ENCODE measurements around the gene EFTUD2. TPM values are rescaled to one million over a fixed set of nuclear protein-coding genes. Genes with fewer than 3 reads are reported as not detected.

Gene EFTUD2
- total RNA-seq, 1 experiment from 2014 or later: 137 TPM

- H3K4me3 ChIP-seq (ENCODE audit: insufficient read depth, low read depth, low read length): no peak overlapping the region
- H3K27me3 ChIP-seq (ENCODE audit: control insufficient read depth, insufficient read depth, low read length): peaks cover 11% of the 10 kb centered on the region
- H3K36me3 ChIP-seq (replicated peaks; ENCODE audit: control insufficient read depth, insufficient read depth, low read length): no peaks in the 10 kb centered on the region
- no peak for DNase-seq
These were observed 9.6 kb upstream of the EFTUD2 start for GRCh38 chr17:44908761-44909326.

DNA sequence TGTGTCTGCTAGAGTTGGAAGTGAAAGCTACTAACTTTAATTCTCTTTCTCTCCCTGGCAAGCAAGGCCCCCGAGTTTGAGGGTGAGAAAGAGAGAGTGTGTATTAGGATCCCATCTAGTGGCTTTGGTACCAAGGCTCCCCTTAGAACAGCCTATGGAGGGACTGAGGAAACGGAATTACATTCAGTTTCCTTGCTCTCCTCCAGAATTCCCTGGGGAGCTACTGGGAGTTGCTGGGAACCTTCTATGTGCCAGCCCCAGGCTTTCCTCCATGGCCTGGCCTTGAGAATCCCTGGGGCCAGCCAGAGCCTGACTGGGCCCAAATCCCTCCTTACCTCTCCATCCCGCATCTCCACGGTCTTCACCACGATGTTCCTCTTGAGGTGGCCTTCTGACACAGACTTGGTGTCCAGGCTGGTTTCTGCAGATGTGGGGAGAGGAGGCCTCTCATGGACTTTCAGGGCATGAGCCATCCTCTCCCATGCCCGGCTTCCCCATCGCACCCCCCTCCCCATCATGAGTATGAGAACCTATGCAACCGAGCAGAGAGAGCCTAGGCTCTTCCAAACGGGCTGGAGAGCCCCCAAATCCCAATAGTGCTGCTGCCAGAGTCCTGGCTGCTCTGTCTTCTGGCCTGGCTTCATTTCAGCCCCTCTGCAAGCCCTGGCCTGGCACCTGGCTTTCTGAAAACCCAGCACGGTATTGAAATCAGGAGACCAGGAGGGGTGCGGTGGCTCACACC, 8.7 kb upstream of the EFTUD2 start:
- peaks cover 6% of the 10 kb centered on the region for H3K27me3 ChIP-seq (ENCODE audit: control insufficient read depth, insufficient read depth, low read length)
- DNase-seq: peak; percentile 27

GRCh38 chr17:44906763-44907728, 7.8 kb upstream of the EFTUD2 start:
- Histone ChIP-seq H3K4me3 (ENCODE audit: insufficient read depth, low read depth, low read length) (no peak overlapping the region), H3K27me3 (ENCODE audit: control insufficient read depth, insufficient read depth, low read length) (peaks cover 6% of the 10 kb centered on the region), H3K36me3 (replicated peaks; ENCODE audit: control insufficient read depth, insufficient read depth, low read length) (no peaks in the 10 kb centered on the region)
- peak; percentile 36 for DNase-seq

More for the DNA sequence above, 8.7 kb upstream of the EFTUD2 start:
- H3K4me3 ChIP-seq (ENCODE audit: insufficient read depth, low read depth, low read length): no peak overlapping the region
- no peaks in the 10 kb centered on the region for H3K36me3 ChIP-seq (replicated peaks; ENCODE audit: control insufficient read depth, insufficient read depth, low read length)

GRCh38 chr17:44906010-44906646, 6.9 kb upstream of the EFTUD2 start:
- Histone ChIP-seq H3K4me3 (ENCODE audit: insufficient read depth, low read depth, low read length) (no peak overlapping the region), H3K36me3 (replicated peaks; ENCODE audit: control insufficient read depth, insufficient read depth, low read length) (no peaks in the 10 kb centered on the region), H3K27me3 (ENCODE audit: control insufficient read depth, insufficient read depth, low read length) (no peaks in the 10 kb centered on the region)
- peak; percentile 30 for DNase-seq

GRCh38 chr17:44905006-44906000, 6.1 kb upstream of the EFTUD2 start:
- Histone ChIP-seq H3K36me3 (replicated peaks; ENCODE audit: control insufficient read depth, insufficient read depth, low read length) (no peaks in the 10 kb centered on the region), H3K27me3 (ENCODE audit: control insufficient read depth, insufficient read depth, low read length) (no peaks in the 10 kb centered on the region), H3K4me3 (ENCODE audit: insufficient read depth, low read depth, low read length) (no peak overlapping the region)
- no peak for DNase-seq

- no peak for DNase-seq
- H3K36me3 ChIP-seq (replicated peaks; ENCODE audit: control insufficient read depth, insufficient read depth, low read length): no peaks in the 10 kb centered on the region
- no peaks in the 10 kb centered on the region for H3K27me3 ChIP-seq (ENCODE audit: control insufficient read depth, insufficient read depth, low read length)
- H3K4me3 ChIP-seq (ENCODE audit: insufficient read depth, low read depth, low read length): no peak overlapping the region
These were observed 5.0 kb upstream of the EFTUD2 start for GRCh38 chr17:44904001-44904984.

- Histone ChIP-seq H3K27me3 (ENCODE audit: control insufficient read depth, insufficient read depth, low read length) (no peaks in the 10 kb centered on the region), H3K36me3 (replicated peaks; ENCODE audit: control insufficient read depth, insufficient read depth, low read length) (no peaks in the 10 kb centered on the region), H3K4me3 (ENCODE audit: insufficient read depth, low read depth, low read length) (no peak overlapping the region)
- DNase-seq: no peak
These were observed 3.9 kb upstream of the EFTUD2 start for GRCh38 chr17:44903012-44903685.

GRCh38 chr17:44902135-44902760, 3.0 kb upstream of the EFTUD2 start:
- Histone ChIP-seq H3K36me3 (replicated peaks; ENCODE audit: control insufficient read depth, insufficient read depth, low read length) (no peaks in the 10 kb centered on the region), H3K4me3 (ENCODE audit: insufficient read depth, low read depth, low read length) (no peak overlapping the region), H3K27me3 (ENCODE audit: control insufficient read depth, insufficient read depth, low read length) (no peaks in the 10 kb centered on the region)
- DNase-seq: no peak

GRCh38 chr17:44901411-44901921, 2.2 kb upstream of the EFTUD2 start:
- H3K36me3 ChIP-seq (replicated peaks; ENCODE audit: control insufficient read depth, insufficient read depth, low read length): no peaks in the 10 kb centered on the region
- DNase-seq: no peak
- H3K4me3 ChIP-seq (ENCODE audit: insufficient read depth, low read depth, low read length): no peak overlapping the region

GRCh38 chr17:44900894-44901293, 1.6 kb upstream of the EFTUD2 start:
- no peaks in the 10 kb centered on the region for H3K27me3 ChIP-seq (ENCODE audit: control insufficient read depth, insufficient read depth, low read length)
- no peaks in the 10 kb centered on the region for H3K36me3 ChIP-seq (replicated peaks; ENCODE audit: control insufficient read depth, insufficient read depth, low read length)
- no peak overlapping the region for H3K4me3 ChIP-seq (ENCODE audit: insufficient read depth, low read depth, low read length)
- DNase-seq: no peak

More at GRCh38 chr17:44901411-44901921, 2.2 kb upstream of the EFTUD2 start:
- H3K27me3 ChIP-seq (ENCODE audit: control insufficient read depth, insufficient read depth, low read length): no peaks in the 10 kb centered on the region

DNA sequence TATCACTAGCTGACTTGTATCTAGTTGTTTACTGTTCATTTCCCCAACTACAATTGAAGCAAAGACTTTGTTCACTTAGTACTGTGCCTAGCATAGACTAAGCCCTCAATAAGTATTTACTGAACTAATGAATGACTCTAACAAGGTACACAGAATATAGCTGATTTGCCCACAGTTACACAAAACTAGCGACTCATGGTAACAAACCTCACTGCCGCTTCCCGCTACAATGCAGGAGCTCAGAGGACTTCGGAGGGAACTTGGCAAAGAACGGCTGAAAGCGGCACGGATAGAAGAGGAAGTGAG, 524 bp downstream of the EFTUD2 start:
- DNase-seq: no peak
- Histone ChIP-seq H3K4me3 (ENCODE audit: insufficient read depth, low read depth, low read length) (peak overlapping the region; percentile 87), H3K36me3 (replicated peaks; ENCODE audit: control insufficient read depth, insufficient read depth, low read length) (peaks cover 2% of the 10 kb centered on the region), H3K27me3 (ENCODE audit: control insufficient read depth, insufficient read depth, low read length) (no peaks in the 10 kb centered on the region)

- Histone ChIP-seq H3K36me3 (replicated peaks; ENCODE audit: control insufficient read depth, insufficient read depth, low read length) (peaks cover 6% of the 10 kb centered on the region), H3K27me3 (ENCODE audit: control insufficient read depth, insufficient read depth, low read length) (no peaks in the 10 kb centered on the region), H3K4me3 (ENCODE audit: insufficient read depth, low read depth, low read length) (no peak overlapping the region)
- peak; percentile 33 for DNase-seq
These were observed 4.6 kb downstream of the EFTUD2 start for GRCh38 chr17:44894642-44895041.
